ENCODE data around the gene COL23A1.

DNA sequence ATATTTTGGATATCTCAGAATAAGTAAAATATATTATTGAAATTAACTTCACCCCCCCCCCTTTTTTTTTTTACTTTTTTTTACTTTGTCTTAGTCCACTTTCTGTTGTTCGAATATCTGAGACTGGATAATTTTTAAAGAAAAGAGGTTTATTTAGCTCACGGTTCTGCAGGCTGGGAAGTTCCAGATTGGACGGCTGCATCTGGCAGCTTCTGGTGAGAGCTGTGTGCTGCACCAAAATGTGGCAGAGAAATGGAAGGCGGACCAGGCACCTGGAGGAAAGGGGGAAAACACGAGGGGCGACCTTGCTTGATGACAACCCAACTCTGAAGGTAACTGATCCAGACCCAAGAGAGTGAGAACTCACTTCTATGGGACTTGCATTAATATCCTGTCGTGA, 397.4 kb downstream of the COL23A1 start:
- TF ChIP-seq POLR2A (IDR thresholded peaks at IDR 0.05; ENCODE audit: low read length) (no peak), GATA1 (IDR thresholded peaks at IDR 0.05; ENCODE audit: low read depth, low read length) (no peak)
